DMS153 treated with DMSO at 0.1 percent for 48 hours (cell line): ENCODE data around the gene SYNE3.

Experiments
- DNase-seq: peaks from one replicate; lab custom pipeline; 2025; ENCODE audit not compliant: unreplicated experiment; lab: John Stamatoyannopoulos, UW

SYNE3 gene

DNA sequence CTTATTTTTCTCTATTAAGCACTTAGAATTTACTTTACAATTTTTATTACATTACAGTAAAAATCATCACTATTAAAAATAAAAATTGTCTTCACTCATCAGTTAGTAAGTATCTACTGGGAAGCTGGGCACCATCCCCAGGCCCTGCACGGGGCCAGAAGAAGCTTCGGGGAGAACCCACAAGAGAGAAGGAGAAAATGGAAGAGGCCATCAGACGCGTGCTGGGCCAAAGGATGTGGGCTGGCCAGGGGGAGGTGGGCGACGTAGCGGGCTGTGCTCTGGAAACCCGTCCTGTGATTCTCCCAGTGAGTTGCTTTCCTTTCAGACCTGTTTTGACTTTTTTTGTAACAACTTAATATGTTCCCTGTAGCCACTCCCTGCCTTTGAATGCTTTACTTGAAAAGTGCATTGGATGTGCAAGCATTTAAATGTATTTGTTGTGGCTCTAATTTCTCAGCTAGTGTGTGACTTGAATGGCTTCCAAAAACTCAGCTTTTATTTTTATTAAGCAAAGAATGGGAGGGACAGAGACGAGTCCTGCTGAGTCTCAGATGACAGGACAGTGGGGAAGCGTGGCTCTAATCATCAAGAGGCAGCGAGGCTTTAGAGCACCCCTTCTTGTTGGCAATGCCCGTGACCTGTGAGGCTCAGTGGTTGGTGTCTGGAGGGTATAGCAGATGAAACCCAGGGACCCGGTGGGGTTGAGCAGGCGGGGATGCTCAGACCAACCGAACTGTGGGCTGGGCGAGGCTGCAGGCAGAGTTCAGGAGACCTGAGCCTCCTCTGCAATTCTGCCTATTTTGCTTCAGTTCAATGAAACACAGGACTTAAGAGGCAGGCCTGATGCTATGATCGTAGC lies 38.8 kb downstream of the SYNE3 start:
- DNase-seq: no peak

DNA sequence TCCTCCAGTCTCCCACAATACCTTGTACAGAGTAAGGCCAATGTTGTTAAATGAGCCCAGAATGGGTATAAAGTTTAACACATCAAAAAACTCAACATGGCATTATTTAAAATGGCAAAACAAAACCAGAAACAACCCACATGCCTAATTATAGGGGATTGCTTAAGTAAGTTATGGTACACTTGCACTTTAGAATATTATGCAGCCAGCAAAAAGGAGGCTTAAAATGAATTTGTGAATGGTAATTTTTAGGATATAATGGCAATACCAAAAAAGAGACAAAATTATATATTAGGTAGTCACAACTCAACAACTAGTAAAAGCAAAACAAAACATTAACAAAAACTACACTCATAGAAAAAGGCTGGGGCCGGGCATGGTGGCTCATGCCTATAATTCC lies 39.7 kb downstream of the SYNE3 start:
- no peak for DNase-seq

DNA sequence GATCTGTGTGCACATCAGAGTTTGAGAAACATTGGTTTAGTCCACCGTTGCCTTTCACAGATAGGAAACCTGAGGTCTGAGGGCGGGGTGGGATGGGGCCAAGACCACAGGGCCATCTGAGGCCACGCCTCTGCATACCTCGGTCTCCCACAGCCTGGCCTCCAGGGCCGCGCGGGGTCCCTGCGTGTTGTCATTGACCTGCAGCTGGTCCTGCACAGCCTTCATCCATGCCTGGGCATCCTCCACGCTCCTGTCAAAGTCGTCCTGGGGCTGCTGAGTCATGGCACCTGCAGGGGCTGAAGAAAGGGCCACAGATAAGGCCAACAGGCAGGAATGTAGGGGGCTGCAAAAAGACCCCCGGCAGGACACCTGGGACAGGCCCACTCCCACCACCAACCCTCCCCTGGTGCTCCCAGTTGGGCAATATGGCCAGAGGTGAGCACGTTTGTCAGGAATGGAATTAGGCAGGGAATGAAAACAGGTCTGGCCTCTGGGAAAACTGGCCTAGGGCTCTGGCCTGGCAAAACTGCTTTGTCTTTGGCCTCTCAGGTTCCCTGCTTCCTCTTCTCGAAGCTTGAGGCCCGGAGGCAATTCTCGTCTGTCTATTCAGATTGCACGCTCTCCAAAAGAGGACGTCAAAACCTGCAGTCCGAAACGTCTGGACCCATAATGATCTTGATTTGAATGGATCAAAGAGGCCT lies 40.8 kb downstream of the SYNE3 start:
- DNase-seq: no peak

DNA sequence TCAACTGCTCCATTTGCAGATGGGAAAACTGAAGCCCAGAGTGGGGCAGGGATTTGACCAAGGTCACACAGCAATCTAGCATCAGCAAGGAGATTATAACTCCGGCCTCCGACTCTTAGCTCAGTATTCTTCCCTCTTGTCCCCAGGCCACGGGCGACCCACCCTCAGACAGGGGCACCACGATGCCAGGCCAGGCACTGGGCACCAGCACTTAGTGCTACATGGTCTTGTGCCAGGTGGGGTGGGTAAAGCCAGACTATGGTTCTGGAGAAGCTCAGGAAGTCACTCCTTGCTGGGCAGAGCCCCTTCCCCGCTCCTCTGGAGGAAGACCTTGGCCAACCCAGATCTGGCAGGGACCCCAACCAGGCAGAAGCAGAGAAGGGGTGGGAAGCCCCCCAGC lies 41.5 kb downstream of the SYNE3 start:
- DNase-seq: no peak

DNA sequence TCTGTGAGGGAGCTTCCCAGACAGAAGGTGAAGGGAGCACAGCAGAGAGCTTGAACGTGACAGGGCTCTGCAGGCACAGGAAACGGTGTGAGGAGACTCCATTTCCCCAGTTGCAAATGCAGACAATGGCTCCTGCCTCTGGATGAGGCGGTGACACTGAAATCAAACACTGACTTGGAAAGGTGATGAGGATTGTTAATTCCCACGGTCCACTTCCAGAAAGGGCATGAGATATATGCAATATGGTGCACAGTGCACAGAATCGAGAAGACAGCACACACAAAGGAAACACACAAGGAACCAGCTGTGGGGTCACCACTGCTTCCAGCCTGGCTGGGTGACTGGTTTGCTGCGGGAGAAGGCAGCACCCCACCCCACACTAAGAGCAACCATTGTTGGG lies 42.0 kb downstream of the SYNE3 start:
- DNase-seq: no peak

DNA sequence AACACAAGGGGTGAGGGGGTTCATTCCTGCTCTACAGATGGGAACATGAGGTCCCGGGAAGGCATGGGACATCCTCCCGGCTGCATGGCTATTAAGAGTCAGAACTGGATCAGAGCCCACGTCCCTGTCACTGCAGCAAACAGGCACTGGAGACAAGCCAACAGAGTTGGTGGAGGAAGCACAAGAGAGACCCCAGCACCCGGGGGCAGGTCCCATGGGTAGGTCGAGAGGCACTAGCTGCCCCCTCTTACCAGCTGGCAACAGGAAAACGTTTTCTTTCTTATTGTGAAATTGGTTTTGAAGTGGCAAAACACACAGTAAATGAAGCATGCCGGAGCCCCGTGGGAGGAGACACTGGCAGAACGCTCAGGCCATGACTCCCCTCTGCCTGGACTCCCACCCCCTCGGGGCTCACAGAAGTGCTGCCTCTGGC lies 43.6 kb downstream of the SYNE3 start:
- no peak for DNase-seq

DNA sequence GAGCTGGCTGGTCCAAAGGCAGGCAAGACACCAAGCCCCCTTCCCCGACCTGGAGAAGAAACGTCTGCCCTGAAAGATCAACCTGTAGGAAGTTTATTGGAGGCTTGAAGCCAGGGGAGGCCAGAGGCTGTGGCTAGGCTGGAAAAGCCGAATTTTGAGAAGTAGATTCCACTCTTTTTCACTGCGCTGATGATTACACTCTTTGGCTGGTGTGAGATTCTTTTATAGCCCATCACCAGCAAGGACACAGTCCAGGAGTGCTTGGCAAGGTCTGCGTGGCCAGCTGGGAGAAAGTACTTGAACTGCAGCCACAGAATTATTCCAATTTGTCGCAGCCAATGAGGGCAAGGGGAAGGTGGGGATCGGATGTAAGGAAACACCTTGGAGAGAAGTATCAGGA lies 45.0 kb downstream of the SYNE3 start:
- no peak for DNase-seq

DNA sequence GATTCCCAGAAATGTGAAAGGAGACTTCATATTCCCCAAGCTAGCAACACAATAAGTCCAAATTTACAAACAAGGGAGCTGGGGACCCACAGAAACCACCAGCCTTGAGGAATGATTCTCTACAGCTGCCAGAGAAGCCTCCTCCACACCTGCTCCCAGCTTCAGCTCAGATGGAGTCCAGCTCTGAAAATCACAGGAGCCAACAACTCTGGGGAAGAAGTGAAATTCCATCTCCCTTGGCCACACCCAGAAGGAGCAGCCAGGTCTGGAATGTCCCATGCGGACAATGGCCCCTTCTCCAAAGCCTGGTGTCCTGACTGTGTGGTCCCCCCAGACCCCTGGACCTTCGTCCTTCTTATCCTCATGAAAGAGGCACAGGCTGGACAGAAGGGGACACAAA lies 45.4 kb downstream of the SYNE3 start:
- no peak for DNase-seq

DNA sequence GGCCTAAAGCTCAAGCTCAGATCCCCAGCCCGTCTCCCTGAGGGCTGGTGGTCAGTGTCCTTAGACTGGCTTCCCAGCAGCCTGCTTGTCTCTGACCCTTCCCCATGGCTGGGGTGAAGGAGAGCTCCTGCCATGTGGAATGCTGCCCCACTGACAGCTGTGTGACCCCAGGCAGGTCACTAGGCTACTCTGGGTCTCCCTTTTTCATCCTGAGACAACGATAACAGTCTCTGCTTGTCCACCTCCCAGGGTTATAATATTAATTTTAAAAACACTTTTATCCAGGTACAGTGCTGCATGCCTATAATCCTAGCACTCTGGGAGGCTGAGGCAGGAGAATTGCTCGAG lies 47.3 kb downstream of the SYNE3 start:
- DNase-seq: no peak

DNA sequence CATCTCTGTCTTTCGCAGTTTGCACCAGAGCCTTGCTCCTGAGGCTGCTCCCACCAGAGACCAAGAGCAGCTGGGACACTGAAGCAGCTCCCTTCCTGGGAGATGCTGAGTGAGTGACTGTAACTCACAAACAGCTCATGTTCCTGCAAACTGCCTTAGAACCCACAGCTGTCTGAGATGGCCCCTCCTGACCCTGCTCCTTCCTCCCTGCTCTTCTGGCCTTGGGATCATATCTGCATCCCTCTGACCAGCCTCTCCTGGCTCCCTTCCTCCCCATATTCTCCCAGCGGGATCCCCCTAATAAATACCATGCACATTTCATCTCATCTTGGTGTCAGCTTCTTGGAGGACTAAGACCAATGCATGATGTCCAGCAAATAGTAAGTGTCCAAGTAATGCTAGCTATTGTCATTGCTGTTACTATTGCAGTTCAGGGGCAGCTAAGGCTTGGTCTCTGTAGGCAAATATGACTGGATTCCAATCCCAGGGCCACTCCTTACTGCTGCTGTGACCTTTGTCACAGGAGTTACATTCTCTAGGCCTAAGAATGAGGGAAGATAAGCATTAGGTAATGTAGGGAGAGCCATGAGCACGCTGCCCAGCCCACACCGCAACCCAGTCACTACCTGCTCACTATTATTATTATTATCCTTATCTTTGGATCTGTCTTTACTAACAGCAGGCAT lies 47.9 kb downstream of the SYNE3 start:
- DNase-seq: no peak

DNA sequence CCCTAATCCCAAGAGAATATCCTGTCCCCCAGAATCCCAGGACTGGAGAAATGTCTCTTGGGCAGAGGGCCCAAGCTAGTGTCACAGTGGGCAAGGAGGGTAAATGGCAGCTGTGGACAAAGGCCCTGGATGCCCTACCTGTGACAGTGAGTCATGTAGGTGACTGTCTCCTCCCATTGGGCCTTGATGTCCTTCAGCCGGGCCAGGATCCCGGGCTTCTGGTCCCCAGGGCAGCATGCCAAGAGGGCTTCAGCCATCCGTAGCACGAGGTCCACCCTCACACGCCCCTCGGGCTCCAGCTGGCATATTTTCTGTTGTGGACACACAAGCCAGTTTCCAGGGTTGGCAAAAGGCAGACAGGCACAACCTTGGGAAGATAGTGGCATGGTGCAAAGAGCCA lies 48.8 kb downstream of the SYNE3 start:
- no peak for DNase-seq

DNA sequence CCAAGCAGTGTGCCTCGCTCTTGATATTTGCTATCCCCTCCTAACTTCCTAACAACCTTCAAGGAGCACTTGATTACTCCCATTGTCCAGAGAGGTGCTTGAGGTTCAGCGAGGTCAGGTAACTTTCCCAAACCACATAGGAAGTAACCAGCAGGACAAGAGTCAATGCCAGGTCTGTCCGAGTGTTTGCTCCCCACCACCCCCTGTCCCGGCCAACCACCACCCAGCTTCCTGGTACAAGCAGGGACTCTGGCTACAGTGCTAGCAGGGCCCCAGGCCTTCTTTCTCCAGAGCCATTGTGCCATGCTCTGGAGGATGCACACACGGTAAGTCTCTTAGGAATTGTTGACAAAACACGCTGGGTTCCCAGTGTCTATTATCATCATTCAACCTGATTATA lies 49.2 kb downstream of the SYNE3 start:
- DNase-seq: no peak
